Measurements from ENCODE around the gene ANKRD65. TPM values are rescaled to one million over a fixed set of nuclear protein-coding genes. Genes with fewer than 3 reads are reported as not detected.
A peak's percentile ranks its signal among the peaks of the same experiment; 100 is the strongest.

The ANKRD65 gene
- total RNA-seq, 1 experiment from 2014 or later = not detected

- ChIA-PET RAD21 (ENCODE audit: low non-redundant PET in 1 of 2, low total read pairs in 2 of 2, uncharacterized antibody in 2 of 2, unreplicated experiment in 2 of 2) (interaction anchor here in 1 of 2 experiments (1.4 kb wide), 1 partner anchor 28 kb away, joined by 3 read pairs; no protein-coding TSS in a partner anchor), CTCF (no interaction called here), POLR2A (interaction anchor here (2.0 kb wide), 1 partner anchor 7 kb away, joined by 7 read pairs; the partner anchor contains the start of gene CCNL2)
- intact Hi-C loops (cut with micrococcal nuclease) = loop anchor here (2.0 kb wide), 1 partner anchor 27 kb away; no protein-coding TSS in a partner anchor
- no TSS peak for BruUV-seq (replicated peaks)
- H4K20me1 ChIP-seq (ENCODE audit: insufficient read depth) = peaks cover 8% of the 10 kb centered on the region; the same call in 1 of the 2 replicates
- H3K27ac ChIP-seq (ENCODE audit: low read depth, low read length) = peak overlapping the region; percentile 99
- DNase-seq (ENCODE audit: low read depth, low spot score) (no peak), ATAC-seq (peak; percentile 8)
- H3K27me3 ChIP-seq (ENCODE audit: insufficient read depth, low read length) = no peaks in the 10 kb centered on the region
- peak overlapping the region; percentile 98 for H3K9ac ChIP-seq (ENCODE audit: low read length)
- TF ChIP-seq TCF7L2 (IDR thresholded peaks at IDR 0.05; ENCODE audit: borderline replicate concordance, extremely low read depth, insufficient read depth, insufficient read length) (no peak), JUND (IDR thresholded peaks at IDR 0.05) (no peak), POLR2A (IDR thresholded peaks at IDR 0.05; ENCODE audit: borderline replicate concordance, extremely low read depth, insufficient read depth, insufficient read length) (no peak), SRF (IDR thresholded peaks at IDR 0.05; ENCODE audit: low read depth) (no peak), CBX3 (IDR thresholded peaks at IDR 0.05; ENCODE audit: low read depth) (no peak), EGR1 (IDR thresholded peaks at IDR 0.05; ENCODE audit: low read depth) (no peak), POLR2AphosphoS5 (IDR thresholded peaks at IDR 0.05; ENCODE audit: low read depth, low read length) (no peak), RAD21 (IDR thresholded peaks at IDR 0.05; ENCODE audit: low read depth) (no peak), ZFX (IDR thresholded peaks at IDR 0.05) (no peak), ELF1 (IDR thresholded peaks at IDR 0.05; ENCODE audit: borderline replicate concordance, low read depth) (no peak), ZBTB33 (IDR thresholded peaks at IDR 0.05; ENCODE audit: extremely low read depth, insufficient replicate concordance, low read length) (no peak), SIN3A (IDR thresholded peaks at IDR 0.05; ENCODE audit: low read depth) (no peak), FOSL1 (IDR thresholded peaks at IDR 0.05; ENCODE audit: low read depth) (no peak), ATF3 (IDR thresholded peaks at IDR 0.05) (no peak), EZH2phosphoT487 (IDR thresholded peaks at IDR 0.05; ENCODE audit: borderline replicate concordance) (no peak), YY1 (IDR thresholded peaks at IDR 0.05; ENCODE audit: extremely low read depth, insufficient replicate concordance, low read depth, low read length) (no peak), SP1 (IDR thresholded peaks at IDR 0.05; ENCODE audit: low read depth) (no peak)
- peaks cover 73% of the 10 kb centered on the region for H3K79me2 ChIP-seq (ENCODE audit: insufficient read depth, low read length)
- H3K9me2 ChIP-seq (ENCODE audit: insufficient read depth) = no peaks in the 10 kb centered on the region
- peak overlapping the region; percentile 88 to 92 for H3K4me3 ChIP-seq (replicated peaks in 1 of 2; ENCODE audit: low read depth in 1 of 2, low read length in 2 of 2)
- H3K9me3 ChIP-seq (ENCODE audit: control insufficient read depth in 1 of 2, insufficient read depth in 1 of 2, low read depth in 1 of 2, low read length in 2 of 2) = no peaks in the 10 kb centered on the region
- no peak overlapping the region for H2AFZ ChIP-seq (ENCODE audit: low read depth, low read length, poor library complexity, severe bottlenecking)
- peaks cover 11 to 39% of the 10 kb centered on the region in 2 experiments for H3K36me3 ChIP-seq (ENCODE audit: control insufficient read depth in 1 of 2, insufficient read depth in 2 of 2, low read length in 2 of 2)
- peak overlapping the region; percentile 95 for H3K4me2 ChIP-seq (ENCODE audit: low read length)
- H3K4me1 ChIP-seq (ENCODE audit: control insufficient read depth in 1 of 2, insufficient read depth in 2 of 2, low read length in 2 of 2) = peaks cover 17 to 40% of the 10 kb centered on the region in 2 experiments
Measured at GRCh38 chr1:1406101-1406820, 14.8 kb downstream of the ANKRD65 start.
